Stimulated activated naive CD8-positive, alpha-beta T cell treated with anti-CD3 and anti-CD28 coated beads, Interleukin-15, Interleukin-2, amounts not matched to agents 100 ng/mL and 50 ng/mL, for 24 hours (primary cell): ENCODE measurements around the gene KIF14.

ENCODE experiments used
- H3K27ac Mint-ChIP-seq: one replicate; pipeline ENCODE4 v1.8.0; 2021; ENCODE audit warnings: mild to moderate bottlenecking, mixed read lengths
- H3K27me3 Mint-ChIP-seq: one replicate; pipeline ENCODE4 v1.8.0; 2021; ENCODE audit warnings: mixed read lengths
- H3K36me3 Mint-ChIP-seq: one replicate; pipeline ENCODE4 v1.8.0; 2021; ENCODE audit warnings: low read depth, mixed read lengths
- H3K4me1 Mint-ChIP-seq: one replicate; pipeline ENCODE4 v1.8.0; 2021; ENCODE audit warnings: low read depth, mixed read lengths
- H3K4me3 Mint-ChIP-seq: one replicate; pipeline ENCODE4 v1.8.0; 2021; ENCODE audit warnings: mild to moderate bottlenecking, mixed read lengths
- H3K9me3 Mint-ChIP-seq: one replicate; pipeline ENCODE4 v1.8.0; 2021; ENCODE audit warnings: mixed read lengths

The KIF14 gene, protein sequence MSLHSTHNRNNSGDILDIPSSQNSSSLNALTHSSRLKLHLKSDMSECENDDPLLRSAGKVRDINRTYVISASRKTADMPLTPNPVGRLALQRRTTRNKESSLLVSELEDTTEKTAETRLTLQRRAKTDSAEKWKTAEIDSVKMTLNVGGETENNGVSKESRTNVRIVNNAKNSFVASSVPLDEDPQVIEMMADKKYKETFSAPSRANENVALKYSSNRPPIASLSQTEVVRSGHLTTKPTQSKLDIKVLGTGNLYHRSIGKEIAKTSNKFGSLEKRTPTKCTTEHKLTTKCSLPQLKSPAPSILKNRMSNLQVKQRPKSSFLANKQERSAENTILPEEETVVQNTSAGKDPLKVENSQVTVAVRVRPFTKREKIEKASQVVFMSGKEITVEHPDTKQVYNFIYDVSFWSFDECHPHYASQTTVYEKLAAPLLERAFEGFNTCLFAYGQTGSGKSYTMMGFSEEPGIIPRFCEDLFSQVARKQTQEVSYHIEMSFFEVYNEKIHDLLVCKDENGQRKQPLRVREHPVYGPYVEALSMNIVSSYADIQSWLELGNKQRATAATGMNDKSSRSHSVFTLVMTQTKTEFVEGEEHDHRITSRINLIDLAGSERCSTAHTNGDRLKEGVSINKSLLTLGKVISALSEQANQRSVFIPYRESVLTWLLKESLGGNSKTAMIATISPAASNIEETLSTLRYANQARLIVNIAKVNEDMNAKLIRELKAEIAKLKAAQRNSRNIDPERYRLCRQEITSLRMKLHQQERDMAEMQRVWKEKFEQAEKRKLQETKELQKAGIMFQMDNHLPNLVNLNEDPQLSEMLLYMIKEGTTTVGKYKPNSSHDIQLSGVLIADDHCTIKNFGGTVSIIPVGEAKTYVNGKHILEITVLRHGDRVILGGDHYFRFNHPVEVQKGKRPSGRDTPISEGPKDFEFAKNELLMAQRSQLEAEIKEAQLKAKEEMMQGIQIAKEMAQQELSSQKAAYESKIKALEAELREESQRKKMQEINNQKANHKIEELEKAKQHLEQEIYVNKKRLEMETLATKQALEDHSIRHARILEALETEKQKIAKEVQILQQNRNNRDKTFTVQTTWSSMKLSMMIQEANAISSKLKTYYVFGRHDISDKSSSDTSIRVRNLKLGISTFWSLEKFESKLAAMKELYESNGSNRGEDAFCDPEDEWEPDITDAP (N-terminal part only)

DNA sequence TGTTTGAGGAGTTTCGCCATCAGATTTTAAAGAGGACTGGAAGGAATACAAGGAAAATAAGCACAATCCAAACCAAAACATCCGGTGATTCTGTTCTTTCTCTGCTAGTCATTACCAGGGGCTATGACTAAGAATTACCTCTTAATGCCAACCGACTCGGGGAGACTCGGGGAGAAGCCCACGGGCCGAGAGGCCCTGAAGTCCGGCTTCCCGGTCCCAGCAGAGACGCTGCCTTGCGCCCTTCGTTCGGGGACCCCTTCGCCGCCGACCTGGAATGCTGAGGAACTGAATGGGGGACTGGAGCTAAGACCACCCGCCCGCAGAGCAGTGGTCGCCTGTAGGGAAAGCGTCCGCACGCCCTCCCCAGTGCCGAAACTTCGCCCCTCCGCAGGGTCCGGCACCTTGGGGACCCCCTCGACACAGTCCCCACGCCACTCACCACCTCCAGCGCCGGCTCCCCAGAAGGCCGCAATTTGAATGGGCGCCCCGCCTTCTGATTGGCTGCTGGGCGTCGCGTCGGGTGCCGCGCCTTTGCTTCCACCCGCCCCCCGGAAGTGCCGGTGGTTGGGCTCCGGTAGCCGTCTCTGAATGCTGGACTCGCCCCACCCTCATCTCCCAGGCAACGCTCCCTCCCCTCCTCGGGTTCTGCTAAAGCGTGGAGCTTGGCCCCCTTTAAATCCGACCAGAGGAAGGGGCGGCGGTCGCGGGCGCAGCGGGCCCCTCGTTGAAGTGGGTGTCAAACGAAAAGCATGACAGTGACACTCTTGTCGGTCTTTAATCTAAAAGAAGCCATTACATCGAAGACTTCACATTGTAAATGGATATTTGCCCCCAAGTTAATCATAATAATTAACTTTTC, at the start of gene KIF14:
Gene KIF14 (minus strand): TSS at position 479 of the 859 bp plus-strand sequence. CDS start 2,028 bp downstream, outside the sequence.
- H3K27me3 Mint-ChIP-seq, result no peaks in the 10 kb centered on the region
- no peaks in the 10 kb centered on the region for H3K9me3 Mint-ChIP-seq
- H3K4me1 Mint-ChIP-seq, result peaks cover 27% of the 10 kb centered on the region
- peaks cover 15% of the 10 kb centered on the region for H3K36me3 Mint-ChIP-seq
- H3K4me3 Mint-ChIP-seq, result peak within 1 kb of the TSS; percentile 81
- peak within 1 kb of the TSS; percentile 71 for H3K27ac Mint-ChIP-seq

DNA sequence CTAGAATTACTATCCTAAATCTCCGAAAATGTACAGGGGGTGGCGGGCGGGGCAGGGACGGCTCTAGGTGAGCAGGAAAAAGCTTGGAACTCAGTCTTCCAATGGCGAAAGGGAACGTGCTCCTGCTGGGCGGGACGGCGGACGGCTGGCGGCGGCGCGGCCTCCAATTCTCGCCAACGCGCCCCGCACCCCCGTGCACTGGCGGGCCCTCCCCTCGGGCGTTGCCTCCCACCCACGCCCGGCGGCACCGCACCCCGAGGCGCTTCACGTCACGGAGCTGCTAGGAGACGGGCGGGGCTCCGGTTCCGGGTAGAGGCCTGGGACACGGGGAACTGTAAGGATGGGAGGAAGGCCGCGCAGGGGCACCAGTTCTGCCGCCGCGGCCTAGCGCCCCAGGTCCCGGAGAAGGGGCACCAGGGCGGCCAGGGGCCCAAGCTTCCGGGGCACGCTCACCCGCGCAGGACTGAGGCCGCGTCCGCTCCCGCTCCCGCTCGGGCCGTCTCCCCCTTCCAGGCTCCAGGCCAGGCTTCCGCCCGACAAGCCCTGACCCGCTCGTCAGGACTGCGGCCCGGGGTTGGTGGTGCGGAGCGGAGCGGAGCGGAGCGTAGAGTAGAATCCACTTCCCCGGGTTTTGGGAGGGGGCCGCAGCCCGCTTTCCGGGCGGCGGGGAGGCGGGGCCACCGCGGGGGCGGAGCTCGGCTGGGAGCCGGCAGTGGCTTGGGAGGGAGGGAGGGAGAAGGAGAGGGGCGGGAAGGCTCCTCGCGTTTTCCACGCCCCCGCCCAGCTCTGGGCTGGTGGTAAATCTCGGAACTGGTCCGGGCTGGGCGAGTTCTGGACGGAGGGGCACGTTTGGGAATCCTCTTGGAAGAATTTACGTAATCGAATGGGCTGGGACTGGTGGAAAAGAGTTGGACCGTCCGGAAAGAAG, 49.0 kb upstream of the KIF14 start, which contains the start of gene DDX59:
Gene DDX59 (minus strand): TSS at position 594 of the 928 bp plus-strand sequence. CDS start 3,167 bp downstream, outside the sequence.
- no peaks in the 10 kb centered on the region for H3K27me3 Mint-ChIP-seq
- H3K9me3 Mint-ChIP-seq, result no peaks in the 10 kb centered on the region
- H3K36me3 Mint-ChIP-seq, result peaks cover 20% of the 10 kb centered on the region
- peaks cover 50% of the 10 kb centered on the region for H3K4me1 Mint-ChIP-seq
- peak within 1 kb of the TSS; percentile 97 for H3K27ac Mint-ChIP-seq
- peak within 1 kb of the TSS; percentile 94 for H3K4me3 Mint-ChIP-seq

- H3K4me1 Mint-ChIP-seq, result peaks cover 54% of the 10 kb centered on the region
- H3K36me3 Mint-ChIP-seq, result peaks cover 28% of the 10 kb centered on the region
- peak overlapping the region; percentile 88 for H3K27ac Mint-ChIP-seq
- H3K27me3 Mint-ChIP-seq, result no peaks in the 10 kb centered on the region
- no peaks in the 10 kb centered on the region for H3K9me3 Mint-ChIP-seq
- peak overlapping the region; percentile 94 for H3K4me3 Mint-ChIP-seq
Measured at GRCh38 chr1:200668514-200669313, 48.2 kb upstream of the KIF14 start.

GRCh38 chr1:200666309-200666708, 45.8 kb upstream of the KIF14 start:
- H3K27me3 Mint-ChIP-seq, result no peaks in the 10 kb centered on the region
- H3K36me3 Mint-ChIP-seq, result peaks cover 44% of the 10 kb centered on the region
- H3K4me1 Mint-ChIP-seq, result peaks cover 55% of the 10 kb centered on the region
- no peaks in the 10 kb centered on the region for H3K9me3 Mint-ChIP-seq
- H3K4me3 Mint-ChIP-seq, result no peak overlapping the region
- H3K27ac Mint-ChIP-seq, result no peak overlapping the region

DNA sequence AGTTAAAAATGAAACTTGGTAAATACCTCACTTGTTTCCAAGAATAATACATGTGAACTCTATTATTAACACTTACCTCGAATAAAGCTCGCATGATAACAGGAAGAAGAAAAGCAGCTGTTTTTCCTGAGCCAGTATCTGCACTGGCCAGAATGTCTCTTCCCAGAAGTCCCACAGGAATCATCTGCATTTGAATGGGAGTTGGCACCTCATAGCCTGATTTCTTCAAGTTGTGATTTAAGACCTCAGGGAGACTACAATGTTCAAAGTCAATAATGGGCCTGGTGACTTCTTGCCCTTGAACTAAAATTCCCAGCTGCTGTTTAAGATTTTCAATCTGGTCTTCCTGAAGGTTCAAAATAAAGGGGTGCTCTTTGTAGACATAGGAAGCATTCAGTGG, 45.3 kb upstream of the KIF14 start:
- no peak overlapping the region for H3K4me3 Mint-ChIP-seq
- no peak overlapping the region for H3K27ac Mint-ChIP-seq

GRCh38 chr1:200660719-200661118, 40.2 kb upstream of the KIF14 start:
- Mint-ChIP-seq H3K4me3 (no peak overlapping the region), H3K9me3 (no peaks in the 10 kb centered on the region), H3K27me3 (no peaks in the 10 kb centered on the region), H3K4me1 (peaks cover 23% of the 10 kb centered on the region), H3K27ac (no peak overlapping the region), H3K36me3 (peaks cover 52% of the 10 kb centered on the region)

More for the DNA sequence above, 45.3 kb upstream of the KIF14 start:
- no peaks in the 10 kb centered on the region for H3K27me3 Mint-ChIP-seq
- H3K36me3 Mint-ChIP-seq, result peaks cover 45% of the 10 kb centered on the region
- H3K4me1 Mint-ChIP-seq, result peaks cover 50% of the 10 kb centered on the region
- H3K9me3 Mint-ChIP-seq, result no peaks in the 10 kb centered on the region

DNA sequence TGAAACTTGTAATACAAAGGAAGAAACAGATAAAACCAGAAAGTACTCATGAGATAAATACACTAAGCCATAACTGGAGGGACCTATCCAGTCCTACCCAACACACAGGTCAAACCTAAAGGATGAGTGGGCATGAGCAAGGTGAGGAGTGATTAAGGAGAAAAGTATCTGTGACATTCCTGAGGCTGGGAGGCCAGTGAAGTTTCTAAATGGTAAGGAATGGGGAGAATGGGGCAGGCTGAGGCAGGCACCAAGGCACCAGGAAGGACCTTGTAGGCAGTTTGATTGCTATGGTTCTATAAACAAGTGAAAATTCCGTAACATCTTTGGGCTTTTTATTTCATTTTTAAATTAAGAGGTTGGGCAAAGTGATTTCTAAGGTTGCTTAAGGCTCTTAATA, 38.7 kb upstream of the KIF14 start:
- peaks cover 23% of the 10 kb centered on the region for H3K4me1 Mint-ChIP-seq
- H3K9me3 Mint-ChIP-seq, result no peaks in the 10 kb centered on the region
- no peak overlapping the region for H3K4me3 Mint-ChIP-seq
- H3K36me3 Mint-ChIP-seq, result peaks cover 56% of the 10 kb centered on the region
- peak overlapping the region; percentile 17 for H3K27ac Mint-ChIP-seq
- H3K27me3 Mint-ChIP-seq, result no peaks in the 10 kb centered on the region

DNA sequence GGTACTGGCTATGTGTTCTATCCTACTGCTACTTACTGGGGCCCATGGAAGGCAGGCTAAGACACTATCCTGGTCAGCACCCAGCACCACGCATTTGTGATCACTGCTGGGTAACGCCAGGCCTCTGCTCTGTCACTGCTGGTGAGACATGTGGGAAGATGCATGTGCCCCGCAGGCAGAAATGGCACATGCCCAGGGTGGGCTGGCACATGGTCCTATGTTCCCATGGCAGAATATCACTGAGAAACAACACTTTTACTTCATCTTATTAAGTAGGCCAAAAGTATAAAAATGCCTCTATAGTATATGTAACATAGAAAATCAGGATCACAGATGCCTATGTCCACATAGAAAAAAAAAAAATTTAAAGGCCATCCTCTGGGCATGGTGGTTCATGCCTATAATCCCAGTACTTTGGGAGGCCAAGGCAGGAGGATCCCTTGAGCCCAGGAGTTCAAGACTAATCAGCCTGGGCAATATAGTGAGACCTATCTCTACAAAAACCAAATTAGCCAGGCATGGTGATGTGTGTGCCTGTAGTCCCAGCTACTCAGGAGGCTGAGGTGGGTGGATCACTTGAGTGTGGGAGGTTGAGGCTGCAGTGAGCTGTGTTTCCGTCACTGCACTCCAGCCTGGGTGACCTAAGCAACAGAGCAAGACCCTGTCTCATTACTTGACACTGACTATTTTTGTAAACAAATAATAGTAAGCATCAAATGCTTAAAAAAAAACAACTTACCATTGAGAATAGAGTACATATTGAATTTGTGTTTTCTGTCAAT, 37.7 kb upstream of the KIF14 start:
- H3K4me3 Mint-ChIP-seq, result no peak overlapping the region
- no peaks in the 10 kb centered on the region for H3K27me3 Mint-ChIP-seq
- H3K36me3 Mint-ChIP-seq, result peaks cover 54% of the 10 kb centered on the region
- H3K9me3 Mint-ChIP-seq, result no peaks in the 10 kb centered on the region
- no peak overlapping the region for H3K27ac Mint-ChIP-seq
- H3K4me1 Mint-ChIP-seq, result peaks cover 22% of the 10 kb centered on the region

DNA sequence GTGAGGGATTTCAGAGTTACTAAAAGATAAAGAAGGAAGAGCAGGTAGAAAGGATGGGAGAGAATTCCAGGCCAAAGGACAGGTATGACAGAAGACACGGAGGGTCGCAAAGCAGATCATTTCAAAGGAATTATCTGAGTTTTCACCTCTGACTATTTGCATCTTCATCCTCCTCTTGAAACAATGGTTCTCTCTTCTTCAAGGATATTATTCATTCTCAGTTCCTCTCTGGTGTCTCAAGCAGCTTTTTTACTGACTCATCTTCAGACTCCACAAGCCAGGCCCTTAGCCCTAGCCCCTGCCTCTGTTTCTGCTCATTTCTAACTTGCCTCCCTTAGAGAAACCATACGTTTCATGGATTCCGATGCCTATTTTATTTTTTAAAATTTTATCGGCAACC, 34.1 kb upstream of the KIF14 start:
- no peaks in the 10 kb centered on the region for H3K27me3 Mint-ChIP-seq
- peaks cover 28% of the 10 kb centered on the region for H3K4me1 Mint-ChIP-seq
- H3K36me3 Mint-ChIP-seq, result peaks cover 40% of the 10 kb centered on the region
- H3K27ac Mint-ChIP-seq, result peak overlapping the region; percentile 59
- H3K4me3 Mint-ChIP-seq, result no peak overlapping the region
- H3K9me3 Mint-ChIP-seq, result no peaks in the 10 kb centered on the region

DNA sequence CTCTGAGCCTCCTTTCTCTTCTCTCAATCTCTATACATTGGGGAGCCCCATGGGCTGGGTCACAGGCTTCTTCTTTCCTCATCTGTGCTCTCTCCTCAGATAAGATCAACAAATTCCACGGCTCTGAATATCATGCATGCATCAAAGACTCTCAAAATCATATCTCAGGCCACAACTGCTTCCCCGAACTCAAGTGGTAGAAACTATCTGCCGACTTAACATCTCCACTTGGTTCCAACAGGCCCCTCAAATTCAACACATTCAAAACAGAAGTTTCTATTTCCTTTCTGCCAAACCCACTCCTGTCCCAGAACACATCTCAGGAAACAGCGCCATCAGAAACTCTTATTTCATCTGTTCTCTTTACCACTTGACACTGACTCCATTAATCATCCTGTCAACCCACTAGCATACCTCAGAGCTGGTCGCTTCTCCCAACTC, 32.5 kb upstream of the KIF14 start:
- no peaks in the 10 kb centered on the region for H3K27me3 Mint-ChIP-seq
- H3K36me3 Mint-ChIP-seq, result peaks cover 48% of the 10 kb centered on the region
- no peaks in the 10 kb centered on the region for H3K9me3 Mint-ChIP-seq
- H3K4me3 Mint-ChIP-seq, result peak overlapping the region; percentile 33
- H3K4me1 Mint-ChIP-seq, result peaks cover 28% of the 10 kb centered on the region
- peak overlapping the region; percentile 80 for H3K27ac Mint-ChIP-seq

GRCh38 chr1:200652378-200652777, 31.8 kb upstream of the KIF14 start:
- no peaks in the 10 kb centered on the region for H3K27me3 Mint-ChIP-seq
- no peak overlapping the region for H3K4me3 Mint-ChIP-seq
- H3K27ac Mint-ChIP-seq, result no peak overlapping the region
- H3K9me3 Mint-ChIP-seq, result no peaks in the 10 kb centered on the region
- peaks cover 46% of the 10 kb centered on the region for H3K36me3 Mint-ChIP-seq
- H3K4me1 Mint-ChIP-seq, result peaks cover 28% of the 10 kb centered on the region

GRCh38 chr1:200646515-200646914, 26.0 kb upstream of the KIF14 start:
- Mint-ChIP-seq H3K9me3 (no peaks in the 10 kb centered on the region), H3K27me3 (no peaks in the 10 kb centered on the region), H3K4me1 (no peaks in the 10 kb centered on the region), H3K4me3 (no peak overlapping the region), H3K36me3 (peaks cover 27% of the 10 kb centered on the region), H3K27ac (no peak overlapping the region)
